Measurements from ENCODE around the gene PTPRN2.

DNA sequence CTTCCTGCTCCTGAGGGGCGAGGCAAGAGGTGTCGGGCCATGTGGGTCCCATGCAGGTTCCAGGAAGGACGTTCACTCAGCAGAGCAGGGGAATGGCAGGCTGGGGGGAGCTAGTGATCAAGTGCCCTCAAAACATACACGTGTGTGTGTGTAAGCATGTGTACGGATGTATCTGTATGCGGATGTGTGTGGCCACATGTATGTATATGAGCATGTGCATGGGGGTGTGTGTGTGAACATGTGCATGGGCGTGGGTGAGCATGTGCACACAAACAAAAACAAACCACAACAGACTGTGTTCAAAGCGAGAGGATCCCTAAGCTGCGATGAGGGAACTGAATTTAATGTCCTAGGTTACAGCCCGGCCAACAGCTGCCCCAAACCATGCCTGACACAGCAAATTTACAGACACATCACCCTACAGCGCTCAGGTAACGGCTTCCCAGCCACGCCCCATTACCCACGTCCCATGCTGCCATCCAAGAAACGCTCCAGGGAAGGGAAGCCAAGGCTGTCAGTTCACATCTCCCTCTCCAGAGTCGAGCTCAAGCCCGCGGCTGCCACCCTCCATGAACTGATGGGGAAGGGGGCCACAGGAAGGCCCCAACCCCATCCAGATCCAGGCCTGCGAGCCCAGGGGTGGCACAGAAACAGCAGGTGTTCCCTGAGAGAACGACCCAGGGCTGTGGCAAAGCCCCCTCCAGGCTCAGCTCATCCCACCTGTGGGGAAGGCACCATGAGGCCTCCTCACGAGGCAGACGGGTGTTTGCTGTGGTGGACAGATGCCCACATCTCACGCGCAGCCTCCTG is 56.6 kb downstream of the PTPRN2 start:
- TF ChIP-seq, protein P1, sequence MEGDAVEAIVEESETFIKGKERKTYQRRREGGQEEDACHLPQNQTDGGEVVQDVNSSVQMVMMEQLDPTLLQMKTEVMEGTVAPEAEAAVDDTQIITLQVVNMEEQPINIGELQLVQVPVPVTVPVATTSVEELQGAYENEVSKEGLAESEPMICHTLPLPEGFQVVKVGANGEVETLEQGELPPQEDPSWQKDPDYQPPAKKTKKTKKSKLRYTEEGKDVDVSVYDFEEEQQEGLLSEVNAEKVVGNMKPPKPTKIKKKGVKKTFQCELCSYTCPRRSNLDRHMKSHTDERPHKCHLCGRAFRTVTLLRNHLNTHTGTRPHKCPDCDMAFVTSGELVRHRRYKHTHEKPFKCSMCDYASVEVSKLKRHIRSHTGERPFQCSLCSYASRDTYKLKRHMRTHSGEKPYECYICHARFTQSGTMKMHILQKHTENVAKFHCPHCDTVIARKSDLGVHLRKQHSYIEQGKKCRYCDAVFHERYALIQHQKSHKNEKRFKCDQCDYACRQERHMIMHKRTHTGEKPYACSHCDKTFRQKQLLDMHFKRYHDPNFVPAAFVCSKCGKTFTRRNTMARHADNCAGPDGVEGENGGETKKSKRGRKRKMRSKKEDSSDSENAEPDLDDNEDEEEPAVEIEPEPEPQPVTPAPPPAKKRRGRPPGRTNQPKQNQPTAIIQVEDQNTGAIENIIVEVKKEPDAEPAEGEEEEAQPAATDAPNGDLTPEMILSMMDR (IDR thresholded peaks at IDR 0.05), result no peak
- TF ChIP-seq EP300 (IDR thresholded peaks at IDR 0.05), result no peak
- no peak for TF ChIP-seq POLR2A (IDR thresholded peaks at IDR 0.05)
- TF ChIP-seq POLR2AphosphoS5 (IDR thresholded peaks at IDR 0.05), result no peak

Measured in sigmoid colon (tissue), 4 donors.